HL-60 (cell line): ENCODE results near the gene MGAT4A.

Experiments used
- DNase-seq, 2 experiments: peaks; one replicate each; pipeline ENCODE4 v3.0.0-alpha.2; 2010 to 2020; ENCODE audit warnings: low read depth in 1 of 2, low spot score in 1 of 2
- H3K27ac ChIP-seq: fragments of 250-450 bp; sonication (Bioruptor Pico); replicated peaks from 2 replicates; pipeline ENCODE4 v1.5.1; 2020; ENCODE audit warnings: mild to moderate bottlenecking, moderate library complexity
- H3K27me3 ChIP-seq: fragments of 250-450 bp; sonication (Bioruptor Pico); 2 replicates; pipeline ENCODE4 v1.5.1; 2021; ENCODE audit warnings: mild to moderate bottlenecking, moderate library complexity; ENCODE audit not compliant: insufficient read depth, poor library complexity, severe bottlenecking
- H3K4me3 ChIP-seq: replicated peaks from 2 replicates; pipeline ENCODE4 v1.5.1; 2011; ENCODE audit warnings: mild to moderate bottlenecking, control low read depth, low read length; ENCODE audit not compliant: insufficient read depth
- GABPA ChIP-seq: IDR thresholded peaks from 2 replicates; pipeline ENCODE4 v1.6.1; 2012; ENCODE audit warnings: low read depth
- POLR2AphosphoS5 ChIP-seq: IDR thresholded peaks from 2 replicates; pipeline ENCODE4 v1.6.1; 2012; ENCODE audit warnings: low read depth
- SPI1 ChIP-seq: IDR thresholded peaks from 2 replicates; pipeline ENCODE4 v1.6.1; 2012; ENCODE audit warnings: low read depth, mild to moderate bottlenecking, borderline replicate concordance
- TF ChIP-seq, protein P1 (sequence below): IDR thresholded peaks from 2 replicates; pipeline ENCODE4 v1.6.1; 2012; ENCODE audit warnings: low read depth; ENCODE audit not compliant: insufficient replicate concordance
- TF ChIP-seq, protein P2 (sequence below): IDR thresholded peaks from one replicate; pipeline ENCODE4 v1.5.1; 2011; ENCODE audit warnings: low read length, control low read depth, inconsistent platforms; ENCODE audit not compliant: insufficient read depth

Gene MGAT4A

DNA sequence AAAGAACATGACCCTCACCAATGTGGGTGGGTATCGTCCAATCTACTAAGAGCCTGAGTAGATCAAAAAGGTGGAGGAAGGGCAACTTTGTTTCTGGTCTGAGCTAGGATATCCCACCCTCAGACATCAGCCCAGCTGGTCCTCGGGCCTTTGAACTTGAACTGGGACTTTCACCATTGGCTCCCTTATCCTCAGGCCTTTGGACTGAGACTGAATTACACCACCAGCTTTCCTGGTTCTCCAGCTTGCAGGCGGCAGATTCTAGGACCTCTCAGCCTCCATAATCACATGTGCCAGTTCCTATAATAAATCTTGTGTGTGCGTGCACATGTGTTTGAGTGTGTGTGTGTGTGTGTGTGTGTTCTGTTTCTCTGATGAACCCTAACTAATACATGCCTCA, 10.6 kb downstream of the MGAT4A start:
- Histone ChIP-seq H3K27ac (no peak overlapping the region), H3K4me3 (no peak overlapping the region), H3K27me3 (no peaks in the 10 kb centered on the region)
- DNase-seq, result no peak
- TF ChIP-seq POLR2AphosphoS5 (no peak), SPI1 (no peak), GABPA (no peak)
- TF ChIP-seq, protein P1, sequence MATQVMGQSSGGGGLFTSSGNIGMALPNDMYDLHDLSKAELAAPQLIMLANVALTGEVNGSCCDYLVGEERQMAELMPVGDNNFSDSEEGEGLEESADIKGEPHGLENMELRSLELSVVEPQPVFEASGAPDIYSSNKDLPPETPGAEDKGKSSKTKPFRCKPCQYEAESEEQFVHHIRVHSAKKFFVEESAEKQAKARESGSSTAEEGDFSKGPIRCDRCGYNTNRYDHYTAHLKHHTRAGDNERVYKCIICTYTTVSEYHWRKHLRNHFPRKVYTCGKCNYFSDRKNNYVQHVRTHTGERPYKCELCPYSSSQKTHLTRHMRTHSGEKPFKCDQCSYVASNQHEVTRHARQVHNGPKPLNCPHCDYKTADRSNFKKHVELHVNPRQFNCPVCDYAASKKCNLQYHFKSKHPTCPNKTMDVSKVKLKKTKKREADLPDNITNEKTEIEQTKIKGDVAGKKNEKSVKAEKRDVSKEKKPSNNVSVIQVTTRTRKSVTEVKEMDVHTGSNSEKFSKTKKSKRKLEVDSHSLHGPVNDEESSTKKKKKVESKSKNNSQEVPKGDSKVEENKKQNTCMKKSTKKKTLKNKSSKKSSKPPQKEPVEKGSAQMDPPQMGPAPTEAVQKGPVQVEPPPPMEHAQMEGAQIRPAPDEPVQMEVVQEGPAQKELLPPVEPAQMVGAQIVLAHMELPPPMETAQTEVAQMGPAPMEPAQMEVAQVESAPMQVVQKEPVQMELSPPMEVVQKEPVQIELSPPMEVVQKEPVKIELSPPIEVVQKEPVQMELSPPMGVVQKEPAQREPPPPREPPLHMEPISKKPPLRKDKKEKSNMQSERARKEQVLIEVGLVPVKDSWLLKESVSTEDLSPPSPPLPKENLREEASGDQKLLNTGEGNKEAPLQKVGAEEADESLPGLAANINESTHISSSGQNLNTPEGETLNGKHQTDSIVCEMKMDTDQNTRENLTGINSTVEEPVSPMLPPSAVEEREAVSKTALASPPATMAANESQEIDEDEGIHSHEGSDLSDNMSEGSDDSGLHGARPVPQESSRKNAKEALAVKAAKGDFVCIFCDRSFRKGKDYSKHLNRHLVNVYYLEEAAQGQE, result no peak
- TF ChIP-seq, protein P2, sequence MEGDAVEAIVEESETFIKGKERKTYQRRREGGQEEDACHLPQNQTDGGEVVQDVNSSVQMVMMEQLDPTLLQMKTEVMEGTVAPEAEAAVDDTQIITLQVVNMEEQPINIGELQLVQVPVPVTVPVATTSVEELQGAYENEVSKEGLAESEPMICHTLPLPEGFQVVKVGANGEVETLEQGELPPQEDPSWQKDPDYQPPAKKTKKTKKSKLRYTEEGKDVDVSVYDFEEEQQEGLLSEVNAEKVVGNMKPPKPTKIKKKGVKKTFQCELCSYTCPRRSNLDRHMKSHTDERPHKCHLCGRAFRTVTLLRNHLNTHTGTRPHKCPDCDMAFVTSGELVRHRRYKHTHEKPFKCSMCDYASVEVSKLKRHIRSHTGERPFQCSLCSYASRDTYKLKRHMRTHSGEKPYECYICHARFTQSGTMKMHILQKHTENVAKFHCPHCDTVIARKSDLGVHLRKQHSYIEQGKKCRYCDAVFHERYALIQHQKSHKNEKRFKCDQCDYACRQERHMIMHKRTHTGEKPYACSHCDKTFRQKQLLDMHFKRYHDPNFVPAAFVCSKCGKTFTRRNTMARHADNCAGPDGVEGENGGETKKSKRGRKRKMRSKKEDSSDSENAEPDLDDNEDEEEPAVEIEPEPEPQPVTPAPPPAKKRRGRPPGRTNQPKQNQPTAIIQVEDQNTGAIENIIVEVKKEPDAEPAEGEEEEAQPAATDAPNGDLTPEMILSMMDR, result no peak

DNA sequence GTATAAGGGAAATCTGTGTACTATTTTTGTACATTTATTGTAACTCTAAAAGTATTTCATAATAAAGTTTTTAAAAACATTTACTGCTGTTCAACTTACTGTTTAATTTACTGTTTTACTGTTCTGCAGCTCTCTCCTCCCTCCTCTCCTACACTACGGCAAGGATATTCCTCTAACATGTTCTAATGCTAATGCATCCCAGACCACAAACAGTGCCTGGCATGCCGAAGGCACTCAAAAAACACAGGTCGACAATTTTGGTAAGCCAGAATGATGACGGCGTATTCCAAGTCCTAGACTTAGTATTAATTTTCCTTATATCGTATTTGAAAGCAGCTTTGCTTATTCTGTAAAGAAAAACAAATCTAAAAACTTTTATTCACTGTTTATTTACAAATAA, 13.3 kb downstream of the MGAT4A start:
- DNase-seq, result no peak
- Histone ChIP-seq H3K27me3 (no peaks in the 10 kb centered on the region), H3K27ac (no peak overlapping the region), H3K4me3 (no peak overlapping the region)
- TF ChIP-seq, protein P1, result no peak
- TF ChIP-seq SPI1, result no peak
- TF ChIP-seq POLR2AphosphoS5, result no peak
- no peak for TF ChIP-seq GABPA
- TF ChIP-seq, protein P2, result no peak

DNA sequence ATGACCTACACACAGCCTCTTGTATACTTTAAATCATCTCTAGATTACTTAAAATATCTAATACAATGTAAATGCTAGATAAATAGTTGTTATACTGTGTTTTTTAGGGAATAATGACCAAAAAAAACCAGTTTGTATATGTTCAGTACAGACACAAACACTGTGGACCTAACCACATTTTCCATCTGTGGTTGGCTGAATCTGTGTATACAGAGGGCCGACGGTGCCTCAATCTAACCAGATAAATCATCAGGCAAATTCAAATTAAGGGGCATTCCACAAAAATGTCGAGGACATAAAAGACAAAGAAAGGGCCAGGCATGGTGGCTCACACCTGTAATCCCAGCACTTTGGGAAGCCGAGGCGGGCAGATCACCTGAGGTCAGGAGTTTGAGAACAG, 14.1 kb downstream of the MGAT4A start:
- Histone ChIP-seq H3K27me3 (no peaks in the 10 kb centered on the region), H3K4me3 (no peak overlapping the region), H3K27ac (no peak overlapping the region)
- DNase-seq, result no peak
- TF ChIP-seq POLR2AphosphoS5 (no peak), SPI1 (no peak), GABPA (no peak)
- TF ChIP-seq, protein P1, result no peak
- TF ChIP-seq, protein P2, result no peak
